Smooth muscle cell (in vitro differentiated cells): ENCODE measurements around the gene PAX5. TPM values are rescaled to one million over a fixed set of nuclear protein-coding genes. Genes with fewer than 3 reads are reported as not detected.

Experiments used
- DNase-seq: peaks from one replicate; lab custom pipeline; 2025; ENCODE audit not compliant: unreplicated experiment; lab: John Stamatoyannopoulos, UW
- H2AFZ ChIP-seq: fragments of 200-600 bp; sonication (generic); 2 replicates; pipeline ENCODE4 v1.6.0; 2016; ENCODE audit warnings: antibody characterized with exemption, low read depth, mild to moderate bottlenecking
- H3F3A ChIP-seq: fragments of 200-600 bp; sonication (generic); 2 replicates; pipeline ENCODE4 v1.6.0; 2017; ENCODE audit warnings: antibody characterized with exemption, low read depth
- H3K27ac ChIP-seq: fragments of 200-600 bp; sonication (generic); 2 replicates; pipeline ENCODE4 v1.5.1; 2016; ENCODE audit warnings: low read depth, mild to moderate bottlenecking
- H3K27me3 ChIP-seq: fragments of 200-600 bp; sonication (generic); 2 replicates; pipeline ENCODE4 v1.6.1; 2016; ENCODE audit warnings: low read depth, mild to moderate bottlenecking
- H3K36me3 ChIP-seq: fragments of 200-600 bp; sonication (generic); 2 replicates; pipeline ENCODE4 v1.5.1; 2016; ENCODE audit warnings: low read depth
- H3K4me1 ChIP-seq: fragments of 200-600 bp; sonication (generic); 2 replicates; pipeline ENCODE4 v1.5.1; 2016; ENCODE audit warnings: low read depth
- H3K4me2 ChIP-seq: fragments of 200-600 bp; sonication (generic); 2 replicates; pipeline ENCODE4 v1.6.0; 2016; ENCODE audit warnings: mild to moderate bottlenecking
- H3K4me3 ChIP-seq: fragments of 200-600 bp; sonication (generic); 2 replicates; pipeline ENCODE4 v1.5.1; 2016; ENCODE audit warnings: mild to moderate bottlenecking
- H3K79me2 ChIP-seq: fragments of 200-600 bp; sonication (generic); 2 replicates; pipeline ENCODE4 v1.6.0; 2016; ENCODE audit warnings: low read depth, mild to moderate bottlenecking
- H3K9ac ChIP-seq: fragments of 200-600 bp; sonication (generic); 2 replicates; pipeline ENCODE4 v1.6.0; 2016; ENCODE audit warnings: low read depth
- H3K9me3 ChIP-seq: fragments of 200-600 bp; sonication (generic); replicated peaks from 2 replicates; pipeline ENCODE4 v1.5.1; 2016; ENCODE audit warnings: low read depth
- H4K20me1 ChIP-seq: fragments of 200-600 bp; sonication (generic); 2 replicates; pipeline ENCODE4 v1.6.0; 2016; ENCODE audit warnings: low read depth
- WGBS: methylation state at CpG from one replicate; pipeline ENCODE4 v1.1.7; 2016; ENCODE audit warnings: low lambda C conversion rate; 5-methylcytosine and 5-hydroxymethylcytosine counted together
- polyA plus RNA-seq: library from polyadenylated mRNA; unstranded; fragments of >200 nt; fragmentation: Nextera tagmentation; extraction: Ambion mirVana; gene quantifications from 2 replicates; pipeline ENCODE4 v1.2.1, GENCODE V29; 2016
- total RNA-seq: library from RNA; depleted of rRNA; stranded (reverse); fragments of >200 nt; gene quantifications from 2 replicates; pipeline ENCODE4 v1.2.3, GENCODE V29; 2014
- TF ChIP-seq, protein P1 (sequence below): fragments of 200-600 bp; sonication (generic); IDR thresholded peaks from 2 replicates; pipeline ENCODE4 v1.5.1; 2017; ENCODE audit warnings: borderline replicate concordance, mild to moderate bottlenecking, antibody characterized with exemption; ENCODE audit not compliant: insufficient read depth, poor library complexity, severe bottlenecking

PAX5 gene
- total and polyA plus RNA-seq, 2 experiments from 2014 or later = 0.09 TPM; not detected in 1

DNA sequence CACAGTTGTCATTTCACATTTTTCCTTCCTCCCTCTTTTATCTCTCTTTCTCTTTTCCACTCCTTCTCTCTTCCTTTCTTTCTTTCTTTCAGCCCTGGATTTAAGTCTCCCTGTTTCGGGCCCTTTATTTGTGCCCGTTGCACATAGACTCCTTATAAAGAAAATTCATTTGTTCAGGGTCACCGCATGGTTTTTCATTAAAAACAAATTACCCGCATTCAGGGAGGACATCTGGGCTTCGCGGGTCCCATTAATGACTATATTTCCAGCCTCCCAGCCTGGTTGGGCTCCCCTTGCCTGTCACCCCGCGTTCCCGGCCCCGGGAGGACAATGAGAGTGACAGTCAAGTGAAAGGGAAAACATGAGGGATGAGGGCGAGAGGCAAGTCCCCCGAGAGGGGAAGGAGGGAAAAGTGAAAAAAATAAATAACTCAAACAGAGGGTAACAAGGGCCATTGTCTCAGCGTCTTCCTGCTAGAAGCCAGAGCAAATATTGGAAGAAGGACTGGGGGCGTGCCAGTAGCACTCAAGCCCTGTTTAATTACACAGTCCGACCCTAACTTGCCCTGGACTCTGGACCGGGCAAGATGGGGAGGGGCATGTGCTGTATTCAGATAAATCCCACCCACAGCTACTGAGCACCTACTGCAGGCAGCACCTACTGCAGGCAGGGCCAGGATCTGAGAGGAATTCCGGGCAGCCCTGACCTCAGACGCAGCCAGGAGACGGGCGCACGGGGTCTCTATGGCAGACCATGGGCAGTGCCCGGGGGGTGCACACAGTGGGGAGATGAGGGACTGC lies 166.2 kb downstream of the PAX5 start:
- Histone ChIP-seq H3K4me2 (no peak overlapping the region), H3K36me3 (no peaks in the 10 kb centered on the region), H3F3A (no peaks in the 10 kb centered on the region), H3K79me2 (no peaks in the 10 kb centered on the region), H4K20me1 (no peaks in the 10 kb centered on the region), H2AFZ (no peak overlapping the region), H3K4me3 (no peak overlapping the region), H3K9me3 (no peaks in the 10 kb centered on the region), H3K27ac (no peak overlapping the region), H3K27me3 (peaks cover 80% of the 10 kb centered on the region), H3K4me1 (no peaks in the 10 kb centered on the region), H3K9ac (no peak overlapping the region)
- TF ChIP-seq, protein P1, sequence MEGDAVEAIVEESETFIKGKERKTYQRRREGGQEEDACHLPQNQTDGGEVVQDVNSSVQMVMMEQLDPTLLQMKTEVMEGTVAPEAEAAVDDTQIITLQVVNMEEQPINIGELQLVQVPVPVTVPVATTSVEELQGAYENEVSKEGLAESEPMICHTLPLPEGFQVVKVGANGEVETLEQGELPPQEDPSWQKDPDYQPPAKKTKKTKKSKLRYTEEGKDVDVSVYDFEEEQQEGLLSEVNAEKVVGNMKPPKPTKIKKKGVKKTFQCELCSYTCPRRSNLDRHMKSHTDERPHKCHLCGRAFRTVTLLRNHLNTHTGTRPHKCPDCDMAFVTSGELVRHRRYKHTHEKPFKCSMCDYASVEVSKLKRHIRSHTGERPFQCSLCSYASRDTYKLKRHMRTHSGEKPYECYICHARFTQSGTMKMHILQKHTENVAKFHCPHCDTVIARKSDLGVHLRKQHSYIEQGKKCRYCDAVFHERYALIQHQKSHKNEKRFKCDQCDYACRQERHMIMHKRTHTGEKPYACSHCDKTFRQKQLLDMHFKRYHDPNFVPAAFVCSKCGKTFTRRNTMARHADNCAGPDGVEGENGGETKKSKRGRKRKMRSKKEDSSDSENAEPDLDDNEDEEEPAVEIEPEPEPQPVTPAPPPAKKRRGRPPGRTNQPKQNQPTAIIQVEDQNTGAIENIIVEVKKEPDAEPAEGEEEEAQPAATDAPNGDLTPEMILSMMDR = no peak
- WGBS = 85% methylated on average over 22 of the region's 22 CpGs
- no peak for DNase-seq

DNA sequence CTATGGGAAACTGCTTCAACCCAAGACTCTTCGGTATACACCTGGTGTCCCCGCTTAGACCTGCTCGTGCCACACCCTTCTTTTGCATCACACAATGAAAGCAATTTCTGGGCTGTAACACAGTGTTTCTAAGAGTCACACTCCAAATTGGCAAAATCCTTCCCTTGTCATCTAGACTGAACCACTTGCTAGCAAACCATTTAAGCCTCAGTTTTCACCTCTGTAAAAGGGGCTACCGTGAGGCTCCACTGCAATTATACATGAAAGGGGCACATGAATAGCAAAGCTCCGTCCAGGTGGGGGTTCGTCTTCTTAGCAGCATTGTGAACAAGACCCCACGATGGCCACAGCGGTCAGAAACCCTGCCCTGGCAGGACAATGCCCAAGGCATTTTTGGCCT lies 166.8 kb downstream of the PAX5 start:
- H4K20me1 ChIP-seq = no peaks in the 10 kb centered on the region
- H3K4me3 ChIP-seq = no peak overlapping the region
- no peak overlapping the region for H3K27ac ChIP-seq
- DNase-seq = no peak
- no peaks in the 10 kb centered on the region for H3K79me2 ChIP-seq
- WGBS = 89% methylated on average over 8 of the region's 8 CpGs
- no peak overlapping the region for H2AFZ ChIP-seq
- H3K4me1 ChIP-seq = no peaks in the 10 kb centered on the region
- no peak overlapping the region for H3K9ac ChIP-seq
- TF ChIP-seq, protein P1 = no peak
- H3K4me2 ChIP-seq = no peak overlapping the region
- H3K36me3 ChIP-seq = no peaks in the 10 kb centered on the region
- H3F3A ChIP-seq = no peaks in the 10 kb centered on the region
- no peaks in the 10 kb centered on the region for H3K9me3 ChIP-seq
- H3K27me3 ChIP-seq = peaks cover 84% of the 10 kb centered on the region

DNA sequence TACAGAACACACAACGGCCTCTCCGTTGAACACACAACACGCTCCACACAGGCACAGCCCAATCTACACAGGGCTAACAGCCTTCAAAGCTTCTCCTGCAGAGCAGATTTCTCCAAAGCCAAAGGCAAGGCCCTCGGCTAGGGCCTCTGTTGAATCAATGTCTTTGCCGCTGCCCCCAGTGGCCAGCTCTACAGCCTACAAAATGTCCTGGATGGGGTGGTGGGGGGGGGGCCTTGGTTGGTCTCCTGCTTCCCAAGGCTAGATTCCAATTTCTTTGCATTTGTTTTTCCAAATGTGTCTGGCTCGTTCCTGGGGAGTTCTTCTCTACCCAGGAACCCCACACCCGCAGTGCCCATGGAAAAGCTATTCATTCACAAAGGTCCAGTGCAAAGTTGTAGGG lies 167.2 kb downstream of the PAX5 start:
- Histone ChIP-seq H3K27me3 (peaks cover 80% of the 10 kb centered on the region), H4K20me1 (no peaks in the 10 kb centered on the region)
- WGBS = 83% methylated on average over 7 of the region's 7 CpGs

More for the DNA sequence above, 167.2 kb downstream of the PAX5 start:
- Histone ChIP-seq H3F3A (no peaks in the 10 kb centered on the region), H3K9me3 (no peaks in the 10 kb centered on the region), H3K36me3 (no peaks in the 10 kb centered on the region), H3K4me1 (no peaks in the 10 kb centered on the region), H3K9ac (no peak overlapping the region), H3K4me3 (no peak overlapping the region), H3K79me2 (no peaks in the 10 kb centered on the region), H3K27ac (no peak overlapping the region), H2AFZ (no peak overlapping the region), H3K4me2 (no peak overlapping the region)
- TF ChIP-seq, protein P1 = no peak
- DNase-seq = no peak
